Mucosa of descending colon (tissue), 3 donors: ENCODE results near the gene VPS35L. TPM values are rescaled to one million over a fixed set of nuclear protein-coding genes. Genes with fewer than 3 reads are reported as not detected.

Source experiments
- ATAC-seq: fragments of 200-7000 bp; cut with Tn5 transposase; one replicate; pipeline ENCODE4 v1.9.1; 2020; ENCODE audit warnings: mild to moderate bottlenecking, moderate library complexity
- DNase-seq, 3 donors: peaks; one replicate each; pipeline ENCODE4 v3.0.0-alpha.2; 2020
- H3K36me3 ChIP-seq: fragments of 200-600 bp; one replicate; pipeline ENCODE4 v1.8.0; 2021; ENCODE audit warnings: low read depth, mild to moderate bottlenecking
- H3K4me1 ChIP-seq: fragments of 200-600 bp; one replicate; pipeline ENCODE4 v1.8.0; 2021; ENCODE audit warnings: low read depth, mild to moderate bottlenecking
- H3K4me3 ChIP-seq: fragments of 200-600 bp; one replicate; pipeline ENCODE4 v1.8.0; 2021; ENCODE audit warnings: mild to moderate bottlenecking
- H3K9me3 ChIP-seq: fragments of 200-600 bp; one replicate; pipeline ENCODE4 v1.8.0; 2021; ENCODE audit warnings: mild to moderate bottlenecking
- CTCF ChIP-seq: fragments of 200-600 bp; IDR thresholded peaks from one replicate; pipeline ENCODE4 v1.8.0; 2022; ENCODE audit warnings: antibody characterized with exemption, mild to moderate bottlenecking
- intact Hi-C, 2 donors: fragments of 100-400 bp; cut with DNase I in 1 of 2; cut with micrococcal nuclease in 1 of 2; formaldehyde crosslinking; loops; one replicate each; pipeline versions ENCODE4 v1.11.0 to v1.11.1; 2022; cut with DNase I, micrococcal nuclease
- total RNA-seq, 3 donors: library from RNA; stranded (reverse); fragmentation: NEBNext Ultra II Directional in 2 of 3; extraction: Animal tissue kit (Norgen Biotek cat#: 25700) in 2 of 3; gene quantifications; one replicate each; pipeline versions ENCODE4 v1.2.1 to v1.2.4, GENCODE V29; 2021 to 2023
- donor health status: DM: no; HTN: no; CAD: no; lungs with moderate emphysema.
- donor health status: DM: no; HTN: no; CAD: no.
- donor health status: DM: no; HTN: yes; CAD: no.

Gene VPS35L
- total RNA-seq, 3 donors from 2014 or later, result 47.2 to 61.7 (median 61.4) TPM

- H3K4me3 ChIP-seq, result no peak overlapping the region
- no peaks in the 10 kb centered on the region for H3K9me3 ChIP-seq
- ATAC-seq, result no peak
- H3K4me1 ChIP-seq, result no peaks in the 10 kb centered on the region
- H3K36me3 ChIP-seq, result no peaks in the 10 kb centered on the region
- intact Hi-C loops, result no loop called here
- no peak for TF ChIP-seq CTCF
- DNase-seq, result no peak
Measured at GRCh38 chr16:19681637-19682036, 126.1 kb downstream of the VPS35L start.

GRCh38 chr16:19683453-19684236 is 128.1 kb downstream of the VPS35L start:
- no peaks in the 10 kb centered on the region for H3K36me3 ChIP-seq
- no peak overlapping the region for H3K4me3 ChIP-seq
- no peak for TF ChIP-seq CTCF
- H3K4me1 ChIP-seq, result no peaks in the 10 kb centered on the region
- ATAC-seq, result no peak
- no peaks in the 10 kb centered on the region for H3K9me3 ChIP-seq
- DNase-seq, result no peak
- intact Hi-C loops, result no loop called here

- ATAC-seq (no peak), DNase-seq (no peak)
- Histone ChIP-seq H3K4me3 (no peak overlapping the region), H3K4me1 (no peaks in the 10 kb centered on the region), H3K36me3 (no peaks in the 10 kb centered on the region), H3K9me3 (no peaks in the 10 kb centered on the region)
- intact Hi-C loops, result no loop called here
- no peak for TF ChIP-seq CTCF
Measured at GRCh38 chr16:19685176-19685575, 129.7 kb downstream of the VPS35L start.

GRCh38 chr16:19687279-19687678 is 131.8 kb downstream of the VPS35L start:
- intact Hi-C loops, result no loop called here
- no peaks in the 10 kb centered on the region for H3K36me3 ChIP-seq
- no peak overlapping the region for H3K4me3 ChIP-seq
- DNase-seq (no peak), ATAC-seq (no peak)
- H3K4me1 ChIP-seq, result no peaks in the 10 kb centered on the region
- TF ChIP-seq CTCF, result no peak
- H3K9me3 ChIP-seq, result no peaks in the 10 kb centered on the region

- no peaks in the 10 kb centered on the region for H3K4me1 ChIP-seq
- DNase-seq (no peak), ATAC-seq (no peak)
- intact Hi-C loops, result no loop called here
- no peaks in the 10 kb centered on the region for H3K9me3 ChIP-seq
- H3K4me3 ChIP-seq, result no peak overlapping the region
- no peak for TF ChIP-seq CTCF
- no peaks in the 10 kb centered on the region for H3K36me3 ChIP-seq
Measured at GRCh38 chr16:19688396-19689024, 133.0 kb downstream of the VPS35L start.
